WERI-Rb-1 (cell line): ENCODE data around the gene JAZF1.
A peak's percentile ranks its signal among the peaks of the same experiment; 100 is the strongest.

Experiments
- DNase-seq: peaks from one replicate; pipeline ENCODE4 v3.0.0-alpha.2; 2020
- H3K27ac ChIP-seq: fragments of 250-450 bp; sonication (Bioruptor Pico); 2 replicates; pipeline ENCODE4 v1.5.1; 2020; ENCODE audit warnings: mild to moderate bottlenecking, moderate library complexity
- H3K27me3 ChIP-seq: fragments of 250-450 bp; sonication (Bioruptor Pico); 2 replicates; pipeline ENCODE4 v1.5.1; 2021; ENCODE audit warnings: mild to moderate bottlenecking, low read depth, moderate library complexity; ENCODE audit not compliant: insufficient read depth, severe bottlenecking
- H3K36me3 ChIP-seq: fragments of 250-450 bp; sonication (Bioruptor Pico); 2 replicates; pipeline ENCODE4 v1.5.1; 2020; ENCODE audit warnings: mild to moderate bottlenecking, moderate library complexity
- H3K4me3 ChIP-seq: 2 replicates; pipeline ENCODE4 v1.5.1; 2011; ENCODE audit warnings: low read depth, mild to moderate bottlenecking, control low read depth, low read length
- H3K9me3 ChIP-seq: fragments of 250-450 bp; sonication (Bioruptor Pico); 2 replicates; pipeline ENCODE4 v1.5.1; 2021; ENCODE audit warnings: mild to moderate bottlenecking, moderate library complexity; ENCODE audit not compliant: severe bottlenecking
- CTCF ChIP-seq: IDR thresholded peaks from 2 replicates; pipeline ENCODE4 v1.5.1; 2011; ENCODE audit warnings: low read depth, mild to moderate bottlenecking, control low read depth, inconsistent platforms, low read length

JAZF1 gene

DNA sequence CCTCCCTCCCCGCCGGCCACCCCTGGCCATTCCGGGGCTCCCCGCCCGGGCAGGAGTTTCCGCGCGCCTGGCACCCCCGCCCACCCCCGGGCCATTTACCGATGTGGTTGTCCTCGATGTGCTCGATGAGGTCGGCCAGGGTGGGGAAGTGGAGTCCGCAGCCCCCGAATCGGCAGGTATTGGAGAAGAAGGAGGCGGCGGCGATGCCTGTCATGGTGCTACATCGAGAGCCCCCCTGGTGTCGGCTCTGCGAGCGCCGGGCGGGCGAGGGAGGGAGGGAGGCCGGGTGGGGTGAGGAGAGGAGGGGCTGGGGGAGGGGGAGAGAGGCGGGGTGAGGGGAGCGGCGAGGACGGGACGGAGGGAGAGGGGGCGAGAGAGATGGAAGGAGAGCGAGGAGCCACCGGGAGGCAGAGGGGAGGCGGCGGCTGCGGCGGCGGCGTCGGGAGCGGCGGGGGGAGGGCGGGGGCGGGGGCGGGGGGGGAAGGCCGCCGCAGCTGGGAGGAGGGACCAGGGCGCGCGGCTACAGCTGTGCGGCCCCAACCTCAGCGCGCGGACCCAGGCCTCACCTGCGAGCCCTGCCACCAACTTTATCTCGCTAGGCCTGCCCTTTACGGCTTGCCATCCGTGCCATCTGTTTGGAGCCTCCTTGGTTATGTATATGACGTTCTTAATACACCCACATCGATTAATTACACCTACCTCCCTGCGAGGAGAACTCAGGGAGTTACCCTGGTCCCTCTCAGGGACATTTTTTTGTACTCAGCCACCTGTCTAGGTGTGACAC is at the start of gene JAZF1:
Gene JAZF1 (minus strand): TSS at position 432 of the 784 bp plus-strand sequence.
- no peak within 1 kb of the TSS for H3K27ac ChIP-seq
- H3K9me3 ChIP-seq = no peaks in the 10 kb centered on the region
- no peaks in the 10 kb centered on the region for H3K36me3 ChIP-seq
- TF ChIP-seq CTCF = no peak
- H3K27me3 ChIP-seq = peaks cover 66% of the 10 kb centered on the region
- peak within 1 kb of the TSS; percentile 47 for H3K4me3 ChIP-seq
- DNase-seq = peak; percentile 40

- no peak for DNase-seq
- H3K4me3 ChIP-seq = no peak overlapping the region
- no peaks in the 10 kb centered on the region for H3K9me3 ChIP-seq
- no peaks in the 10 kb centered on the region for H3K27me3 ChIP-seq
- TF ChIP-seq CTCF = no peak
- no peak overlapping the region for H3K27ac ChIP-seq
- H3K36me3 ChIP-seq = no peaks in the 10 kb centered on the region
These were observed 49.7 kb upstream of the JAZF1 start for GRCh38 chr7:28230261-28230660.

DNA sequence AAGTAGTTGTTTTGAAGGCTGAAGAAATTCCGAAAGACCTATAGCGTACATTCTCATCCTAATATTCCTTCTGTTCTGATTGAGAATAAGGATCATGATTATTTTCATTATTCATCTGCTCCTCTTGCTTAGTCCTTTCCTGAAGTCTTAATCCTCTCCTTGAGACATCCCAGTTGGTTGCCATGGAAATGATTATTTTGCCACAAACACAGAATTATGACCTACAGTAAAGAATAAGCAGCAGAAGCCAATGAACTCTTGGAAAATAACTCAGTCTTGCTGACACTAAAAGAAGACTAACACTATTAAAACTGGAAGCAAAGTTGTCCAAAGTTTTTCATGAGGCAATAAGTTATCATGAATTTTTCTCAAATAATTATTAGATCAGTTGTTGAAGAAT is 47.8 kb upstream of the JAZF1 start:
- no peak for DNase-seq
- TF ChIP-seq CTCF = no peak
- Histone ChIP-seq H3K36me3 (no peaks in the 10 kb centered on the region), H3K4me3 (no peak overlapping the region), H3K27me3 (no peaks in the 10 kb centered on the region), H3K9me3 (no peaks in the 10 kb centered on the region), H3K27ac (no peak overlapping the region)

- no peak for DNase-seq
- no peak overlapping the region for H3K27ac ChIP-seq
- H3K27me3 ChIP-seq = no peaks in the 10 kb centered on the region
- no peaks in the 10 kb centered on the region for H3K36me3 ChIP-seq
- no peaks in the 10 kb centered on the region for H3K9me3 ChIP-seq
- no peak overlapping the region for H3K4me3 ChIP-seq
- no peak for TF ChIP-seq CTCF
These were observed 45.4 kb upstream of the JAZF1 start for GRCh38 chr7:28226003-28226402.

- TF ChIP-seq CTCF = no peak
- H3K4me3 ChIP-seq = no peak overlapping the region
- H3K9me3 ChIP-seq = no peaks in the 10 kb centered on the region
- H3K27ac ChIP-seq = no peak overlapping the region
- H3K36me3 ChIP-seq = no peaks in the 10 kb centered on the region
- peak; percentile 60 for DNase-seq
- H3K27me3 ChIP-seq = no peaks in the 10 kb centered on the region
These were observed 45.0 kb upstream of the JAZF1 start for GRCh38 chr7:28225576-28225975.

DNA sequence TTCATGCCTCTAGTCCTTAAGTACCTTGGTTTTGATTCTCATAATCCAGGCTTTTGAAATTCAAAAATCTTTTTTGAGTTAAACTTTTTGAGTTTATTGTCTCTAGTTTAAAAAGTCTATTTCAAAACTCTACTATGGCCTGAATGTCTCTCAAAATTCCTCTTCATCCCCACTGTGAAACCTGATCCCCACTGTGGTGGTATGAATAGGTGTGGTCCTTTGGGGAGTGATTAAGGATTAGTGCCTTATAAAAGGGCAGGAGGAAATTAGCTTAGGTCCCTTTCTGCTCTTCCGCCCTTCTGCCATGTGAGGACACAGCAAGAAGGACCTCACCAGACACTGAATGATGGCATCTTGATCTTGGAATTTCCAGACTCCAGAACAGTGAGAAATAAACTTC is 44.1 kb upstream of the JAZF1 start:
- H3K9me3 ChIP-seq = no peaks in the 10 kb centered on the region
- H3K36me3 ChIP-seq = no peaks in the 10 kb centered on the region
- H3K27ac ChIP-seq = no peak overlapping the region
- no peaks in the 10 kb centered on the region for H3K27me3 ChIP-seq
- DNase-seq = no peak
- no peak for TF ChIP-seq CTCF
- no peak overlapping the region for H3K4me3 ChIP-seq
